Raji (cell line): ENCODE measurements around the gene NCKAP5L.

ENCODE experiments used
- POLR2A ChIP-seq: IDR thresholded peaks from 2 replicates; pipeline ENCODE4 v1.6.1; 2011; ENCODE audit warnings: low read depth, low read length, control low read depth; ENCODE audit not compliant: insufficient read depth

The NCKAP5L gene

GRCh38 chr12:49838973-49839633 lies 10.9 kb upstream of the NCKAP5L start:
- no peak for TF ChIP-seq POLR2A

- TF ChIP-seq POLR2A: no peak
These were observed 4.7 kb upstream of the NCKAP5L start for GRCh38 chr12:49832836-49833421.

GRCh38 chr12:49831717-49832116 lies 3.5 kb upstream of the NCKAP5L start:
- TF ChIP-seq POLR2A: no peak

- TF ChIP-seq POLR2A: no peak
These were observed 663 bp downstream of the NCKAP5L start for GRCh38 chr12:49827401-49828099.

GRCh38 chr12:49827051-49827400 lies 1.2 kb downstream of the NCKAP5L start:
- TF ChIP-seq POLR2A: no peak

- TF ChIP-seq POLR2A: no peak
These were observed 2.2 kb downstream of the NCKAP5L start for GRCh38 chr12:49825971-49826421.

GRCh38 chr12:49825360-49825970 lies 2.7 kb downstream of the NCKAP5L start:
- TF ChIP-seq POLR2A: no peak

GRCh38 chr12:49824895-49825294 lies 3.3 kb downstream of the NCKAP5L start:
- TF ChIP-seq POLR2A: no peak

GRCh38 chr12:49824416-49824815 lies 3.8 kb downstream of the NCKAP5L start:
- TF ChIP-seq POLR2A: no peak

- TF ChIP-seq POLR2A: no peak
These were observed 4.3 kb downstream of the NCKAP5L start for GRCh38 chr12:49823951-49824350.

- TF ChIP-seq POLR2A: no peak
These were observed 4.9 kb downstream of the NCKAP5L start for GRCh38 chr12:49823350-49823749.

GRCh38 chr12:49821373-49822287 lies 6.6 kb downstream of the NCKAP5L start:
- TF ChIP-seq POLR2A: no peak

- TF ChIP-seq POLR2A: no peak
These were observed 8.4 kb downstream of the NCKAP5L start for GRCh38 chr12:49819786-49820185.

GRCh38 chr12:49818241-49818895 lies 9.8 kb downstream of the NCKAP5L start:
- no peak for TF ChIP-seq POLR2A
